Left lung (tissue), 14 donors: ENCODE data around the gene FABP6. TPM values are rescaled to one million over a fixed set of nuclear protein-coding genes. Genes with fewer than 3 reads are reported as not detected.

Experiments used
- ATAC-seq: fragments of 200-7000 bp; cut with Tn5 transposase; one replicate; pipeline ENCODE4 v1.9.1; 2020; ENCODE audit warnings: moderate library complexity
- DNase-seq, 4 donors: peaks; one replicate each; pipeline ENCODE4 v3.0.0-alpha.2; 2013 to 2020
- H3K27ac ChIP-seq, 2 donors: fragments of 200-600 bp; sonication (generic) in 1 of 2; one replicate each; pipeline versions ENCODE4 v1.5.0 to v1.8.0; 2020 to 2021
- H3K27me3 ChIP-seq, 2 donors: fragments of 200-600 bp; sonication (generic) in 1 of 2; one replicate each; pipeline versions ENCODE4 v1.5.0 to v1.8.0; 2020 to 2021
- H3K36me3 ChIP-seq, 2 donors: fragments of 200-600 bp; sonication (generic) in 1 of 2; one replicate each; pipeline versions ENCODE4 v1.5.0 to v1.8.0; 2020 to 2021
- H3K4me1 ChIP-seq, 2 donors: fragments of 200-600 bp; one replicate each; pipeline ENCODE4 v1.8.0; 2021
- H3K4me3 ChIP-seq, 2 donors: fragments of 200-600 bp; sonication (generic) in 1 of 2; one replicate each; pipeline versions ENCODE4 v1.5.0 to v1.8.0; 2020 to 2021; ENCODE audit warnings: mild to moderate bottlenecking in 1 of 2
- H3K9me3 ChIP-seq, 2 donors: fragments of 200-600 bp; sonication (generic) in 1 of 2; one replicate each; pipeline versions ENCODE4 v1.5.0 to v1.8.0; 2020 to 2021
- CTCF ChIP-seq, 2 donors: fragments of 200-600 bp; sonication (generic) in 1 of 2; IDR thresholded peaks; one replicate each; pipeline versions ENCODE4 v1.5.0 to v1.8.0; 2021; ENCODE audit warnings: antibody characterized with exemption in 2 of 2
- intact Hi-C, 2 donors: fragments of 100-400 bp; cut with DNase I; formaldehyde crosslinking; loops; one replicate each; pipeline versions ENCODE4 v1.11.2 to v1.14.2; 2022
- long read RNA-seq, 12 donors: library from polyadenylated mRNA in 2 of 12; unstranded in 2 of 12; transcript quantifications; one replicate each; pipeline ENCODE4 v2.0.0 and lab custom pipeline, GENCODE V29; 2019 to 2026
- polyA plus RNA-seq, 6 donors: library from polyadenylated mRNA; unstranded; fragments of 120-200 nt; gene quantifications; one replicate each; pipeline ENCODE4 v1.2.1, GENCODE V29; 2013; ENCODE audit not compliant: insufficient read length in 6 of 6
- total RNA-seq, 2 donors: library from RNA; stranded (reverse); fragmentation: NEBNext Ultra II Directional; extraction: Animal tissue kit (Norgen Biotek cat#: 25700); gene quantifications; one replicate each; pipeline ENCODE4 v1.2.1, GENCODE V29; 2021
- donor health status: DM: no; HTN: yes; CAD: no.
- donor health status: DM: no; HTN: no; CAD: no.

Gene FABP6
- 1 to 10 TPM in 1 of 2 donors, not detected in 1; 1.2 TPM for total RNA-seq
- polyA plus RNA-seq, result 1 to 10 TPM; 1.1 to 7.3 (median 3.6) TPM
- long read RNA-seq, donor 1, transcript FABP6-201 (7 exons, 756 nt), result major isoform, 7 of 7 reads
- long read RNA-seq, donor 1, partial matches to known transcripts, result 0 of 7 reads
- long read RNA-seq, donor 1, other reads (novel, unspliced or antisense), result 0 of 7 reads
- long read RNA-seq, donor 2, result 0 reads
- long read RNA-seq, donor 3, result 0 reads
- long read RNA-seq, donor 4, result 0 reads
- long read RNA-seq, donor 5, partial matches to known transcripts, result 0 of 3 reads
- long read RNA-seq, donor 5, other reads (novel, unspliced or antisense), result 0 of 3 reads
- long read RNA-seq, donor 6, result 0 reads
- long read RNA-seq, donor 7, result 0 reads
- long read RNA-seq, donor 8, result 0 reads
- long read RNA-seq, donor 9, result 0 reads
- long read RNA-seq, donor 10, partial matches to known transcripts, result 1 of 5 reads
- long read RNA-seq, donor 10, other reads (novel, unspliced or antisense), result 2 of 5 reads
- long read RNA-seq, donor 11, result 0 reads
- long read RNA-seq, donor 12, partial matches to known transcripts, result 0 of 2 reads
- long read RNA-seq, donor 12, other reads (novel, unspliced or antisense), result 0 of 2 reads

GRCh38 chr5:160229190-160229742 is at the start of gene FABP6:
Gene FABP6, plus strand, starts transcription at chr5:160229506. Its CDS starts 52 bp downstream, at chr5:160229558.
- no peaks in the 10 kb centered on the region for H3K36me3 ChIP-seq
- H3K9me3 ChIP-seq, result no peaks in the 10 kb centered on the region
- no peak for TF ChIP-seq CTCF (IDR thresholded peaks at IDR 0.05)
- no peak within 1 kb of the TSS for H3K27ac ChIP-seq
- ATAC-seq, result no peak
- H3K4me3 ChIP-seq, result no peak within 1 kb of the TSS
- no peaks in the 10 kb centered on the region for H3K27me3 ChIP-seq
- intact Hi-C loops, result no loop called here
- DNase-seq, result no peak
- no peaks in the 10 kb centered on the region for H3K4me1 ChIP-seq

GRCh38 chr5:160180931-160181330 is 48.4 kb upstream of the FABP6 start:
- no peaks in the 10 kb centered on the region for H3K36me3 ChIP-seq
- no peaks in the 10 kb centered on the region for H3K27me3 ChIP-seq
- no peak overlapping the region for H3K27ac ChIP-seq
- ATAC-seq (no peak), DNase-seq (no peak)
- TF ChIP-seq CTCF (IDR thresholded peaks at IDR 0.05), result no peak
- H3K4me3 ChIP-seq, result no peak overlapping the region
- intact Hi-C loops, result loop anchor here in 1 of 2 donors (10.0 kb wide), 1 partner anchor 146 kb away; no protein-coding TSS in a partner anchor
- H3K9me3 ChIP-seq, result no peaks in the 10 kb centered on the region
- no peaks in the 10 kb centered on the region for H3K4me1 ChIP-seq

GRCh38 chr5:160181965-160182622 is 47.2 kb upstream of the FABP6 start:
- H3K9me3 ChIP-seq, result no peaks in the 10 kb centered on the region
- H3K27me3 ChIP-seq, result no peaks in the 10 kb centered on the region
- no peak overlapping the region for H3K27ac ChIP-seq
- intact Hi-C loops, result loop anchor here in 1 of 2 donors (10.0 kb wide), 1 partner anchor 147 kb away; no protein-coding TSS in a partner anchor
- DNase-seq, result no peak
- H3K36me3 ChIP-seq, result no peaks in the 10 kb centered on the region
- H3K4me3 ChIP-seq, result no peak overlapping the region
- no peak for TF ChIP-seq CTCF (IDR thresholded peaks at IDR 0.05)
- ATAC-seq, result no peak
- no peaks in the 10 kb centered on the region for H3K4me1 ChIP-seq

- no peak for TF ChIP-seq CTCF (IDR thresholded peaks at IDR 0.05)
- no peaks in the 10 kb centered on the region for H3K36me3 ChIP-seq
- no peaks in the 10 kb centered on the region for H3K27me3 ChIP-seq
- H3K9me3 ChIP-seq, result no peaks in the 10 kb centered on the region
- H3K27ac ChIP-seq, result no peak overlapping the region
- no peak for DNase-seq
- intact Hi-C loops, result loop anchor here in 1 of 2 donors (10.0 kb wide), 1 partner anchor 148 kb away; no protein-coding TSS in a partner anchor
- ATAC-seq, result no peak
- H3K4me3 ChIP-seq, result no peak overlapping the region
- peaks cover 0 to 4% of the 10 kb centered on the region in 2 donors for H3K4me1 ChIP-seq
Measured at GRCh38 chr5:160183075-160183474, 46.2 kb upstream of the FABP6 start.
